HG03342 (cell line): ENCODE data around the gene HS6ST3.

Experiments used
- ATAC-seq: cut with Tn5 transposase; IDR thresholded peaks from one replicate; pipeline ENCODE4 v1.9.1; 2021; ENCODE audit warnings: mild to moderate bottlenecking, moderate library complexity; ENCODE audit not compliant: unreplicated experiment

HS6ST3 gene

DNA sequence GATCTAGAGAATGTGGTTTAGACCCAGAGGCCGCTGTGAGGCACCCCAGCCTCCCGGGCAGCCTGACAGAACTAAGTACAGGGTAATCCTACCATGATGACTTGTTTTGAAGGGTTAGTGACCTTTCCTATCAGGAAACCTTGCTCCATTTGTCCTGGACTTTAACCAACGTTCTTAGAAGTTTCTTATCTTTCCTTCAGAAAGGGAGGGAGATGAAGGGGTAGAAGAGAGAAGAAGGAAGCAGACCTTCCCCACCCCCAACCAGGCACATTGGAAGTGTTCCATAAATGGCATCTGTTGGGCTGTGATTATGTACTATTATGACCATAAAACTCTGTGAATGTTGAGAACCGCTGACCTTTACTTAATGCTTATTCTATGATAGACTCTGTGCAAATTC, 720.2 kb downstream of the HS6ST3 start:
- no peak for ATAC-seq

DNA sequence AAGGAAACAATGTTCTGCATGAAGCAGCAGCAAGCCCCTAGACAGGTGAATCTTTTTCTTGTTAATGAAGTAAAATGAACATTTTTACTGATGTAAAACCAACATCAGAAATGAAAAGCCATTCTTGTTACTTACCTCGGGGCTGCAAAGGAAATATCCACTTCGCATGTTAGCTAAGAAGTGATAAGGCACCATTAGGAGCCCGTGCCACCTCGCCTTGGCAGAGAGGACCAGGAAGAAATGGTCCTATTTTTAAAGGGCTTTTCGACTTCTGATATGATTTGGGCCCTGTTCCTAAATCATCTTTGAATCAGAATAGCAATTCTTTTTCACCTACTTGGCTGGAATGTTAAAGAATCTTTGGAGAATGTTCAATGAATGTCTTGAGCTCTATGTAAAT, 721.1 kb downstream of the HS6ST3 start:
- ATAC-seq, result no peak

DNA sequence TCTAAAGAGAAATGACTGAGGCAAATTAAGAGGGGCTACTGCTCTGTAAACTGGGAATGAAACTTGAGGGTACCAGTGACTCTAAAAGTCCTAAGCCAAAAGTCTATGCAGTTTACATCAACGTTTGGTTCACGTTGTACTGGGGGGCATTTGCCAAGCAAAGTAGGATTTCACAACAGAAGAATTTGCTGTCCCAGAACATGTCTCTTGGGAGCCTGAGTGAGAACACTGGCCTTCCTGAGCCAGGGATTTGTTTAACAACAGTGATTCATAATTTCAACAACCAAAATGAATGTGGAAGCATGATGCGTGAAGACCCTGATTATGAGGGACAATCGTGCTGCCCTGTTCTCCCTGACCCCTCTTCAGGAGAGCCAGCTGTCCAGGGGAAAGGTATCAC, 726.4 kb downstream of the HS6ST3 start:
- ATAC-seq, result no peak

DNA sequence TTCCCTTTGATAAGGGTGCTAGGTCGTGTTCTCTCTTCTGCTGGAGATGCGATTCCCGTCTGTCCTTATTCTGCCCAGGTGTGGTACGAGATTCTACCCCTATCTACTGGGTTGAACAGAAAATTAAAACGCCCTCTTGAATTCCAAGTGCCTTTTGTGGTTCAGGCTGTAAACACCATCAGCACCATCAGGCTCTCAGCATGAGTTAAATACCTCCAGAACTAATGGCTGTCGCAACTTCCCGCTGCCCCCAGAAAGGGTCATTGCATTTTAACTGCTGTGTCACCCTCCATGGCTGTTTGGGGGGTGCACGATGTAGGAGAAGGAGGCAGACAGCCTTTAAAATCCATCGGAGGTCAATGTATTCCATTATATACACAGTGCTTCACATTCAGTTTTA, 727.0 kb downstream of the HS6ST3 start:
- ATAC-seq, result no peak

DNA sequence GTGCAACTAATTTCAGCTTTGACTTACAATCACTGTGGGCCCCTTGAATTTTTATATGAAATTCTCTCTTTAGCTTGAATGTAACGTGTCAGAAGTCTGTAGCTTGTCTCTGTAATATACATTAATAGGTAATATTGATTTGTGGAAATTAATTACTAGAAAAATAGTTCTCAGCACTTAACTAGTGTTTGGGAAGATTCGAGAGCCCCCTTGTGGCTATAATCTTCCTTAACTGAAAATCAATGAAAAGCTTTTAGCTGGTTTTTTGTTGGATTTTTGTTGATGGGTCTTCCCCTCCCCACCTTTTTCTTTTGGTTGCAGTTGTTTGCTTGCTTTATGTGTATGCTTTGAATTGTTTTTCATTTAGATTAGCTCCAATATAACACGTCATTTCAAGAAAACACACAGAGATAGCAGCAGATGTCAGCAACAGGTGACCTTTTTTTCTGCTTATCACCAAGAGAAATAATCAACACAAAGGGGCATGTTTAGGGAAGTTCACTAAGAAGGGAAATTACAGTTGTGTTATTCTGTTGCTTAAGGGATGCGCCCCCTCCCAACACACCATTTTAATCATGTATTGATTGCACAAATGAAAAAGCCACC, 727.5 kb downstream of the HS6ST3 start:
- ATAC-seq, result no peak

DNA sequence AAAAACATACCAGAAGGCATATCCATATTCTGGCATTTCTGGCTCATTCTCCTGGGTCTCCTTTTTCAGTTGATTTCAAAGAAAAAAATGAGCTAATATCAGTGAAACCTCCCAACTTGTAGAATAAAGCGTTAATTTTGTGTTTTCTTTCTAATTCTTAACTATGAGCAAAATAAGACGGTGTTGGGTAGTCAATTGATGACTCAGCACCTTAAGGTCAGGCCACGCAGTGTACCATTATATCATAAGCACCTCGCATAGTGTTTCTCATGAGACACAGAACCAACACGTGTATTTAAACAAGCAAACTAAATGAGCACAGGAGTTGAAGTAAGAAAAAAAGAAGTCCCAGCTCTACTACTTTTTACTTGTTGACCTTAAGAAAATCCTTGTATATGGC, 729.5 kb downstream of the HS6ST3 start:
- no peak for ATAC-seq

DNA sequence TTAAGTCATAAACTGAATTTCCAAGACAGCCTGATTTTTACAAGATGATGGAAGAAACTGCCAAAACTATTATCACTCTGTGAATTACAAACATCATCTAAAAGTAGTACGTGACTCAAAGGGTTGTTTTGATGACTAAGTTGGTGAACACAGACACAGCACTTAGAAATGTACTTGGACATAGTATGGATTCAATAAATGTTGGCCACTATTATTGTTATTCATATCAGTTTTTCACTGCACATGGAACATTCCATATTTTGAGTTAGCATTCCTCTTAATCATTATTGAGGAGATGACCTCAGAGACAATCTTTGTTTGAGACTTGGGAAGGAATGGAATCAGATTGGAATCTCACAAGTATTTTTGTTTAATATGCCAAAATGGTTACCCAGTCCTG, 731.5 kb downstream of the HS6ST3 start:
- ATAC-seq, result no peak

DNA sequence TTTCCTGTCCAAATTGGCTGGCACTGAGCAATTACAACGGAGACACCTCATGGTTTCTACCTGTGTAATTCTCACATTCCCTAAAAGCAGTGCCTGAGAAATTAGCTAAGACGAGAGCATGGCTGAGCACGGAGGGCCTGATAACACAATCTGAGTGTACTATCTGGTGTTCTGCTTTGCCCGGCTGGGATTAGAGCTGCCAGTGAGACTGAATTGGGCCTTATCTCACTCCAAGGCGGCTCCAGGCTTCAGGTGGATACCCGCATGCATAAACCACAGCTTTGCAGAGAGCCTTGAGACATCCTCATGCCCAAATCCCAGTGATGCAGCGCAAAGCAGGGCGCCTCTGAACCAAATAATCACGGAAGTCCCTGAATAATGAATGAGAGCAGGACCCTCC, 732.1 kb downstream of the HS6ST3 start:
- no peak for ATAC-seq

DNA sequence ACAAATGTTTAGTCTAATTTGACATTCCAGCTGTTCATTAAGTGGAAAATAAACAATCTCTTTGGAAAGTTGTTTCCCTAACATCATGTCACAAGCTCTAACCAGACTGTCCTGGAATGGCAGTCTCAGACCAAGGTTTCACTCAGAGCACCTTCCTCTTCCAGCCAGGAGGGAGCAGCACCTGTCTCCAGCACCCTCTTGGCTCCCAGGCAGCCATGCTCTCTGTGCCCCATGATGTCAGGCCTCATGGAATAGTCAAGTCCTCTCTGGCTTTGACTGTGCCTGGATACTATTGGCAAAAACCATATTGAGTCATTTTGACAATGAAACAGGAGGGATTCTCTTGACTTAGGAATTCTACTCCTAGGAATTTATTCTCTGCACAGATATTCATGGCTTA, 733.0 kb downstream of the HS6ST3 start:
- peak; percentile 70 for ATAC-seq

DNA sequence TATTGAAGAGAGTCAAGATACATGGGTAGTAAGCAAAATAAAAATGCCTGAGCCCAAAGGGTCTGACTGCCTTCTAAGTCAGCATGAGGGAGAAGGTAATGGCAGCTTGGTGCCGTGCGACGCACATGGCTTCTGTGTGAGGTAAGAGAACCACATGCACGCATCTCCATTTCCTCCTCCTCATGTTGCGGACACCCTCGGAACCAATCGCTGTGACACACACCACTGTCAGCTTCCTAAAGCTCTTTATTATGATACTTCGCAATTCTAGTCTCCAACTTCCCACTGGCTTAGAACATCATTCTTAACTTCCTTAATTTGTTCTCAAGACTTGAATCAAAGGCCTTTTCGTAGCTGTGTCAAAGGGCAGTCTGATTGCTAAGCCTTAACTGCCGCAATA, 734.2 kb downstream of the HS6ST3 start:
- no peak for ATAC-seq

DNA sequence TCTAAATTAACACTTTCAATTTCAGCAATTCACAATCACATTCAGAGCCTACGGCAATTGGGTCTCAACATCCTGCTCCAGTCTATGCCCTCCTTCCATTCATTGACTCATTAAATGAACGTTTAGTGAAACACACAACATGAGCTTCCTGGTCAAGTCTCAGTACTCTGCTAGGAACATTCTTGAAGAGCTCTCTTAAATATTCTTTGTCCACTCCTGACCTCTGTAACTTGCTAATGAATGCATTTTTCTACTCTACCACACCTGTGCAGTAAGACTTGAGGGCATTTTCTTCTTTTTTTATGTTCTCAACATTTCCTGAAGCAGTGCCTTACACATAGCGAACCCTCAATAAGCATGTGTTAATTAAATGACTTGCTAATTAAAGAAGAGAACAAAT, 735.7 kb downstream of the HS6ST3 start:
- no peak for ATAC-seq

DNA sequence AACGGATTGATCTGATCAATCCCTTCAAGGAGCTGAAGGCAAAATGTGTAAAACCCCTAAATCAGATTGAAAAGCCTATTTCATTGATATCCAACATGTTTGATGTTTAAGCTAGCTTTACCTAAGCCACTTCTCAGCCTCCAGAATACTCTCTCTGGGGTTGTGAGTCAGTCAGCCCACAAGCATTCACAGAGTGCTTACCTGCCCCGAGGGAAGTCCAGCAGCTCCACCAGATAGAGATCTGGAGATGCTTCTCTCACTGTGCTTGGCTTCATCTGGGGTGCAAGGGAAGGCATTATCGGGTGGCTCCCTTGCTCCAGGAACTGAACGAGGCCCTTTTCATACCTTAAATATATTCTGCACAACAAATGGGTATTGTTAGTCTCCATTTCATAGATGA, 744.7 kb downstream of the HS6ST3 start:
- ATAC-seq, result no peak

DNA sequence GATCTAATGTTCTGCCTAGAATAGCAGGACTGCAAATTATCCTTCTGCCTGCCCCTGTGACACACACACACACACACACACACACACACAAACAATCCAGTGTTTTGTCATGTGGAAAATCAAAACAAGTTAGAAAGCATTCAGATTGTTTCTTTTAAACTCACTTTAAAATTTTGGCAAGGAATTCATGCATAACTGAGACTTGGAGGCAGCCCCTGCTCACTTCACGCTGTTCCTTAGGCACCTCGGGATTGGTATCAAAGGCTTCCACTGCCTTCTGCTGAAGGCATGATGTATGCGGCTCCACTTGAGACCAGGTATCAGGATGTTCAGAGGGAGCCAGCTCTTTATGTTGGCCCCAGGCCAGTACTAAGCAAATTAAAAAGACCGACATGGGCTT, 745.6 kb downstream of the HS6ST3 start:
- no peak for ATAC-seq

DNA sequence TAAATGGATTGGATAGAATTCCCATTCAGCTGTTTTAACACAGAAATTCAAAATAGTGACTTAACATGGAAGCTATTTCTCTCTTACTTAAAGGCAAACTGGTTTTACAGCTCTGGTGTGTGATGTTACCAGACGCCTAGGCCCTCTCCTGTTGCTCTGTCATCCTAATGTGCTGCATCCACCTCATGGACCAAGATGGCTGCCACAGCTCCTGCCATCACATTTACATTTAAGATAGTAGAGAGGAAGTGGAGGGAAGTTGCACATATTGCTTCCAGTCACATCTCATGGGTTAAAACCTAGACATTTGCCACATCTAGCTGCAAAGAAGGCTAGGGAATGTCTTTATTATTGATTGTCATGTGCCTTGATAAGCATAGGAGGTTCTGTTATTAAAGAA, 746.8 kb downstream of the HS6ST3 start:
- no peak for ATAC-seq

DNA sequence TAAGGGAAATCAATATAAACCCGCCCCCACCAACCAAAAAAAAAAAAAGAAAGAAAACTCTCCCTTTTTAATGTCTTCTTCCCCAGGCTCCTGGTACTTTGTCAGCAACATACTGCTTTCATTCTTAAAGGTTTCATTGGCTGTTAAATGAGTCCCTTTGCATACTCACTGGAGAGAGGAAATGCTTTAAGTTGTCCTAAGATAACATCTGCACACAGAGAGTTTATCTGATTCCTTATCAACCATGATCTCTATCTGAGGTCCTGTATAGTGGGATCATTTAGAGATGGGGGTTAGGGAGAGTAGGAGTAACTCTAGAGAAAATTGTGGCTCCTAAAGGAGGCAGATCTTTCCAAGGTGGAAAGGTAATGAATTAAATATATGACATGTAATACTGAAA, 747.9 kb downstream of the HS6ST3 start:
- no peak for ATAC-seq

DNA sequence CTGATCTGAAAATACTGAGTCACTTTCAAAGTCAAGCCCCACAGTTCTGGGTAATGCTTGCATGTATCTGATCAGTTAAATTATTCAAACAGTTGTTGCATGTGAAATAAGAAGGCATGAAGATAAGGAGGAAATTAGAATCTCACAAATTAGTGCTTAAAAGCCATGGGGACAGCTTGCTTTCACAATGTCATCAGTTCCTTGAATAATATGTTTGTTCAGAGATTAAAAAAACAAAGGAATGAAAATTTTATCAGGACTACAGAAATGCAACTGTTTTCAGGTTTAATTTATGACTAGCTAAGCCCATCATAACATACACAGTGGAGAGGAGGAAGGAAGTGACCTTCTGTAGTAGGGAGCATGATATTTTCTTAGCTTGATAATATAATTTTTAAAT, 754.3 kb downstream of the HS6ST3 start:
- no peak for ATAC-seq

DNA sequence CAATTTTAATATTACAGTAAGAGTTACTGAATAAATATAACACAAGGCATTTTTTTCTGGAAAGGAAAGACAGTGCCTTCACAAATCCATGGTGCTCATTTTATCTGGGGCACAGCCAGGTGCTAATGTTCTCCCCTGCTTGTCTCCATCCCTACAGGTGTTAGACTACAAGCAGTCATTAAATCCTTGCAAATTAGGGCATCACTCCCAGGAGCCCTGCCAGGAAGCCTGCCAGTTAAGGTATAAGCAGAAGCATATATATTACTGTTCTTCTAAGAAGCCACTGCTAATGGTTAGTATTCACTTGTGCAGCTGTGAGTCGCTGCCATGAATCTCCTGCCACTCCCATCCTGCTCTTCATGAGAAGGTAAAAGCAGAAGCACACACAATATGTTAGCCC, 754.7 kb downstream of the HS6ST3 start:
- no peak for ATAC-seq

DNA sequence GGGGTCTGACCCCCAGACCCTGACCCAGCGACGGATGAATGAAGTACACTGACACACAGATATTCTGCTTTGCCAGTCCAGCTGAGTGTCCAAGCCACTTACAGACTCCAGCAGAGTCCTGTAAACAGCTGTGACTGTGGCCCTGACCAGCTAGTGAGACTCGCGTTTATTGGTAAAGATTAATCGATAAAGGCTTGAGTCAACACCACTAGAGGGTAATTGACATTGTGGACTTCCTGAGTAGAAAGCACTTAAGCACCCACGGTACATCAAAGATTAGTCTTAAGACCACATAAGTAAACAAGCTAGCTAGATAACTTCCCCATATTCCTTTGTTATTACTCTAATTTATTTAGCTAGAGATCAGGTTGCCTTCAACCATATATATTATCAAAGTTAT, 758.4 kb downstream of the HS6ST3 start:
- ATAC-seq, result no peak

DNA sequence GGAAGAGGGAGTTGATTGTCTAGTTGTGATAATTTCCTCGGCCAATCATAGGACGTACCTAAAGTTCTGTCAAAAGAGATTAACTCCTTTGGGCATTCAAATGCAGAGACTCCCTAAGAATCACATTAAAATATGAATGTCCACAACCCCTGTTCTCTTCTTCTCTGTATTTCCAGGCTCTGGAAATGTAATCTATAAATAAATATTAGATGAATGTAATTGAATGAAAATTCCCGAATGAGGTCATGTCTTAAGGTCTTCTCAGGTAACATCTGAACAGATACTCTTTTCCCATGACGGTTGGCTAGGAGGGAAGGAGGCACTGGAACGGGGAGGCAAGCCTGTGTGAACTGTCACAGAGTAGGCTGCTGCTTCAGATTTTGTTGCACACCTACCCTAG, 759.2 kb downstream of the HS6ST3 start:
- ATAC-seq, result no peak

DNA sequence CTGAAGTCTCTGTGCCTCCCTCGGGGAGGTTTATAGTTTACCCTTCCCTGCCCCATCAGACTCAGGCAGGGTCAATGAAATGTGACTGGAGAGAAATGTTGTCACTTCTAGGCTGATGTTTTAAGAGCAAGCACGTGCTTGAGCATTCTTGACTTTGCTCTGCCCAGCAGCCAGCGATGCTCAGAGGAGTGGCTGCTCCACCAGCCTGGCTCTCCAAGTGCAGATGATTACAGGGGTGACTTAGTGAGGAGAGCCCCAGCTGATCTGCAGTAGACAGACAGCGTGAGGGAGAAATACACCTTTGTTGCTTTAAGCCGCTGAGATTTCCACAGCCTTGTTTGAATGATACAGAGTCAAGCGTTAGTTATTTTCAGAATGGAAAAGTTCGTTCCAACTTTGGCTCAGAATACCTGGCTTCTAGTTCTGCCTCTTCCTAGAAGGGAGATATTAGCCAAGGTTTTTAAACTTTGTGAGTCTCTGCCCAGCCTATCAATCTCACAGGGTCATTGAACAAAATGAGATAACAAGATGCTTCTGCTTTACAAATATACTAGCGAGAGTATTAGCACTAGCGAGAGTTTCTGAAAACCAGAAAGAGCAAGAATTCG, 760.7 kb downstream of the HS6ST3 start:
- ATAC-seq, result no peak

DNA sequence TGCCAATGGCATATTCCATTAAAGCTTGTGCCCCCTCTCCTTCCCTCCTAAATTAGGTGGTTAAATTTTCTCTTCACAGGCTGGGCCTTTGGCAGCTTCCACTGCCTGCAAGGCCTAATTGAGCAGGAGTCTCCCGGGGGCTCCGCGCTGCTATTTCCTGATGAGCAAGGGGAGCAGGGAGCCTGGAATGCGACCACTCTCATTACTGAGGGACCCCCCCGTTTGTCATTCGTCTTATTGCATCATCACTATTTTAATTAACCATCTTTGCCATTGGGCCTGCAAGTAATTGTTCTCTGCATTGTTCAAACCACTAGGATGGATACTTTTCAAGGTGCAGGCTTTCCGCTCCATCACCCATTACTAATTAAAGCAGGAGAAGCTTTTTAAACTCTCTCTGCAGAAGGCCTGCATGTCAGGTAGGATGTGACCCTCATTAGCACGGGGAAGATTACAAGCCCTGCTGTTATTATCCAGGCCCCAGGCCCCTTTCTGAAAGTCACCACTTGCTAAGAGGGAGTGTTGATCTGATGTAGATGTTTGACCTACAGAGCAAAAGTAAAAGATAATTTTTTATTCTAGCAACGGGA, 762.0 kb downstream of the HS6ST3 start:
- ATAC-seq, result no peak

DNA sequence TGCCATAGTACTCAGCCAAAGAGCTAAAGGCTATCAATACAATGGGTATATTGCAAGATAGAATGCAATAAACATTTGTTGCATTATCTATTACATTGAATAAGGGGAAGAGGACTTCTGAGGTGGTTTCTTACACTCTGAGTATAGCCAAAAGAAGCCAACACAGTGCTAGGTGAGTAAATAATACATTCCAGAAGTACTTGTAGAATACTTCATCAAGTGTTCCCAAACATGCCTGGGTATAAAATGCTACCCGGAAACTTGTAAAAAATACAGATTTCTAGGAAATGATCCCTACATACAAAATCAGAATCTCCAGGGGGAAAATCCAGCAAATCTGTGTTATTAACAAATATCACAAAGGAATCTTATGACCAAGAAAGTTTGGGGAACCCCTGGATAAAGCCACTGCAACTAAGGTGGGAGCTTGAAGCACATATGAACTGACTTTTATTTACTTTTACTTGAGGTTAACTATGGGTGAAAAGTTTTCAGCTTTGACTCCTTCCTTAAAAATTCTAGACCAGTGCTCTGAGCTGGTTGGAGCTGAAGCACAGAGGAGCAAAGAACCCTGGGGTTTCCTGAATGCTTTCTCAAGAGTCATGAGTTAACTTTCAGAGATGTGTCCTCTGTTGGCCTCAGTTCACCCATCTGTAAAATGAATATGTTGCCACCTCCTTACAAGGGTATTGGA, 768.4 kb downstream of the HS6ST3 start:
- no peak for ATAC-seq
